HepG2 (cell line): ENCODE measurements around the gene U2AF1L4. TPM values are rescaled to one million over a fixed set of nuclear protein-coding genes. Genes with fewer than 3 reads are reported as not detected.
A peak's percentile ranks its signal among the peaks of the same experiment; 100 is the strongest.

Source experiments
- CHCHD3 ChIP-seq: sonication (generic); formaldehyde crosslinking; IDR thresholded peaks from 2 replicates; pipeline ENCODE4 v1.8.0; 2022; ENCODE audit warnings: mild to moderate bottlenecking, missing genetic modification reagents, moderate library complexity
- CHD2 ChIP-seq: IDR thresholded peaks from 2 replicates; pipeline ENCODE4 v1.6.1; 2011; ENCODE audit warnings: low read depth, low read length, improper control_type of control experiment
- DMAP1 ChIP-seq: IDR thresholded peaks from 2 replicates; pipeline ENCODE4 v1.6.1; 2016
- FOXP1 ChIP-seq, 2 experiments: fragments of 450-650 bp in 1 of 2; IDR thresholded peaks; 2 replicates each; pipeline ENCODE4 v1.6.1; 2017 to 2018; ENCODE audit warnings: antibody characterized with exemption in 1 of 2
- KDM5B ChIP-seq: sonication (generic); formaldehyde crosslinking; IDR thresholded peaks from 2 replicates; pipeline ENCODE4 v1.4.0; 2020; ENCODE audit warnings: missing genetic modification reagents, mild to moderate bottlenecking, borderline replicate concordance
- MIER2 ChIP-seq: IDR thresholded peaks from 2 replicates; pipeline ENCODE4 v1.6.1; 2016; ENCODE audit warnings: missing biosample characterization, missing genetic modification reagents
- MXD3 ChIP-seq: IDR thresholded peaks from 2 replicates; pipeline ENCODE4 v1.6.1; 2016; ENCODE audit warnings: mild to moderate bottlenecking, missing biosample characterization, missing genetic modification reagents
- NFATC3 ChIP-seq: sonication (generic); formaldehyde crosslinking; IDR thresholded peaks from 2 replicates; pipeline ENCODE4 v1.5.1; 2020; ENCODE audit warnings: mild to moderate bottlenecking, missing genetic modification reagents
- NR2C2 ChIP-seq: sonication (generic); formaldehyde crosslinking; IDR thresholded peaks from 2 replicates; pipeline ENCODE4 v1.4.0; 2020; ENCODE audit warnings: missing genetic modification reagents, mild to moderate bottlenecking, moderate library complexity, borderline replicate concordance
- PAF1 ChIP-seq: IDR thresholded peaks from 2 replicates; pipeline ENCODE4 v1.6.1; 2016; ENCODE audit warnings: missing genetic modification reagents, missing compliant biosample characterization
- PCBP2 ChIP-seq: fragments of 200-400 bp; formaldehyde crosslinking; optimal IDR thresholded peaks from 2 replicates; pipeline ENCODE3; 2018; ENCODE audit warnings: low read length, low read depth; ENCODE audit not compliant: poor library complexity, severe bottlenecking
- TAF15 ChIP-seq: fragments of 200-400 bp; formaldehyde crosslinking; IDR thresholded peaks from one replicate; pipeline ENCODE4 v1.6.1; 2018; ENCODE audit warnings: mild to moderate bottlenecking, low read depth, low read length; ENCODE audit not compliant: poor library complexity, severe bottlenecking
- ZFP36 ChIP-seq: fragments of 150-350 bp; IDR thresholded peaks from 2 replicates; pipeline ENCODE4 v1.6.1; 2018; ENCODE audit warnings: borderline replicate concordance, low read length, low read depth; ENCODE audit not compliant: partially characterized antibody
- ZFP90 ChIP-seq: sonication (generic); formaldehyde crosslinking; IDR thresholded peaks from 2 replicates; pipeline ENCODE4 v1.8.0; 2022; ENCODE audit warnings: missing genetic modification reagents, mild to moderate bottlenecking, inconsistent platforms, borderline replicate concordance
- ZKSCAN1 ChIP-seq: fragments of 150-350 bp; IDR thresholded peaks from 2 replicates; pipeline ENCODE4 v1.6.1; 2014; ENCODE audit warnings: low read length
- ZNF282 ChIP-seq: fragments of 450-650 bp; IDR thresholded peaks from 2 replicates; pipeline ENCODE4 v1.6.1; 2018; ENCODE audit not compliant: partially characterized antibody
- ZNF430 ChIP-seq: sonication (generic); formaldehyde crosslinking; IDR thresholded peaks from 2 replicates; pipeline ENCODE4 v1.9.0; 2021; ENCODE audit warnings: mild to moderate bottlenecking, missing genetic modification reagents
- ZNF563 ChIP-seq: sonication (generic); formaldehyde crosslinking; IDR thresholded peaks from 2 replicates; pipeline ENCODE4 v1.8.0; 2022; ENCODE audit warnings: mild to moderate bottlenecking, moderate library complexity, missing genetic modification reagents
- ZNF792 ChIP-seq: IDR thresholded peaks from 2 replicates; pipeline ENCODE4 v1.6.1; 2016
- polyA plus RNA-seq, 8 experiments: library from polyadenylated mRNA; depleted of rRNA in 3 of 8; stranded (reverse) in 7 of 8; unstranded in 1 of 8; fragments of >200 nt; fragmentation: Illumina TruSeq in 4 of 8; extraction: Trizol in 4 of 8; gene quantifications; 2 replicates each; pipeline versions ENCODE4 v1.2.1 to v1.2.3, GENCODE V29; 2011 to 2016; ENCODE audit warnings: low read depth in 4 of 8, missing spikeins in 1 of 8, mixed read lengths in 1 of 8; ENCODE audit not compliant: insufficient read depth in 1 of 8
- total RNA-seq, 5 experiments: library from RNA; depleted of rRNA; stranded (reverse); fragments of >200 nt; fragmentation: Illumina TruSeq; extraction: Trizol; gene quantifications; 2 replicates each; pipeline ENCODE4 v1.2.3, GENCODE V29; 2016; ENCODE audit warnings: low read depth in 1 of 5
- TF ChIP-seq, protein P1 (sequence below): sonication (generic); formaldehyde crosslinking; IDR thresholded peaks from 2 replicates; pipeline ENCODE4 v1.4.0; 2020; ENCODE audit warnings: missing genetic modification reagents
- TF ChIP-seq, protein P2 (sequence below): sonication (generic); formaldehyde crosslinking; IDR thresholded peaks from 2 replicates; pipeline ENCODE4 v1.5.0; 2020; ENCODE audit warnings: mild to moderate bottlenecking, missing genetic modification reagents
- TF ChIP-seq, protein P3 (sequence below): sonication (generic); formaldehyde crosslinking; IDR thresholded peaks from 2 replicates; pipeline ENCODE4 v1.4.0; 2020; ENCODE audit warnings: missing genetic modification reagents

U2AF1L4 gene
- total and polyA plus RNA-seq, 2 of the 13 experiments (the other 11 are each of a cell fraction or from before 2014, with no cell fraction given): 7.9 to 15.4 TPM

- TF ChIP-seq PAF1 (no peak), FOXP1 (IDR thresholded peaks at IDR 0.05) (no peak), FOXP1 (CRISPR knock-in tag; IDR thresholded peaks at IDR 0.05) (no peak), ZKSCAN1 (no peak), CHD2 (peak; percentile 50; the same call in 1 of the 2 replicates), ZNF563 (CRISPR knock-in tag) (no peak), ZNF792 (no peak), ZFP90 (CRISPR knock-in tag) (no peak), NR2C2 (CRISPR knock-in tag) (peak; percentile 84), CHCHD3 (CRISPR knock-in tag) (no peak), ZNF282 (no peak), ZFP36 (no peak), KDM5B (CRISPR knock-in tag) (no peak), PCBP2 (no peak), TAF15 (no peak), DMAP1 (no peak), NFATC3 (CRISPR knock-in tag) (0 out of 2 replicates have a peak, but pooled peaks have one; percentile 59), MIER2 (CRISPR knock-in tag) (no peak), ZNF430 (CRISPR knock-in tag) (no peak), MXD3 (CRISPR knock-in tag) (no peak)
- TF ChIP-seq, protein P1, sequence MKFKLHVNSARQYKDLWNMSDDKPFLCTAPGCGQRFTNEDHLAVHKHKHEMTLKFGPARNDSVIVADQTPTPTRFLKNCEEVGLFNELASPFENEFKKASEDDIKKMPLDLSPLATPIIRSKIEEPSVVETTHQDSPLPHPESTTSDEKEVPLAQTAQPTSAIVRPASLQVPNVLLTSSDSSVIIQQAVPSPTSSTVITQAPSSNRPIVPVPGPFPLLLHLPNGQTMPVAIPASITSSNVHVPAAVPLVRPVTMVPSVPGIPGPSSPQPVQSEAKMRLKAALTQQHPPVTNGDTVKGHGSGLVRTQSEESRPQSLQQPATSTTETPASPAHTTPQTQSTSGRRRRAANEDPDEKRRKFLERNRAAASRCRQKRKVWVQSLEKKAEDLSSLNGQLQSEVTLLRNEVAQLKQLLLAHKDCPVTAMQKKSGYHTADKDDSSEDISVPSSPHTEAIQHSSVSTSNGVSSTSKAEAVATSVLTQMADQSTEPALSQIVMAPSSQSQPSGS (CRISPR knock-in tag): peak; percentile 56; the same call in 1 of the 2 replicates
- TF ChIP-seq, protein P2, sequence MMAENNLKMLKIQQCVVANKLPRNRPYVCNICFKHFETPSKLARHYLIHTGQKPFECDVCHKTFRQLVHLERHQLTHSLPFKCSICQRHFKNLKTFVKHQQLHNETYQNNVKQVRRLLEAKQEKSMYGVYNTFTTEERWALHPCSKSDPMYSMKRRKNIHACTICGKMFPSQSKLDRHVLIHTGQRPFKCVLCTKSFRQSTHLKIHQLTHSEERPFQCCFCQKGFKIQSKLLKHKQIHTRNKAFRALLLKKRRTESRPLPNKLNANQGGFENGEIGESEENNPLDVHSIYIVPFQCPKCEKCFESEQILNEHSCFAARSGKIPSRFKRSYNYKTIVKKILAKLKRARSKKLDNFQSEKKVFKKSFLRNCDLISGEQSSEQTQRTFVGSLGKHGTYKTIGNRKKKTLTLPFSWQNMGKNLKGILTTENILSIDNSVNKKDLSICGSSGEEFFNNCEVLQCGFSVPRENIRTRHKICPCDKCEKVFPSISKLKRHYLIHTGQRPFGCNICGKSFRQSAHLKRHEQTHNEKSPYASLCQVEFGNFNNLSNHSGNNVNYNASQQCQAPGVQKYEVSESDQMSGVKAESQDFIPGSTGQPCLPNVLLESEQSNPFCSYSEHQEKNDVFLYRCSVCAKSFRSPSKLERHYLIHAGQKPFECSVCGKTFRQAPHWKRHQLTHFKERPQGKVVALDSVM (CRISPR knock-in tag): no peak
- TF ChIP-seq, protein P3, sequence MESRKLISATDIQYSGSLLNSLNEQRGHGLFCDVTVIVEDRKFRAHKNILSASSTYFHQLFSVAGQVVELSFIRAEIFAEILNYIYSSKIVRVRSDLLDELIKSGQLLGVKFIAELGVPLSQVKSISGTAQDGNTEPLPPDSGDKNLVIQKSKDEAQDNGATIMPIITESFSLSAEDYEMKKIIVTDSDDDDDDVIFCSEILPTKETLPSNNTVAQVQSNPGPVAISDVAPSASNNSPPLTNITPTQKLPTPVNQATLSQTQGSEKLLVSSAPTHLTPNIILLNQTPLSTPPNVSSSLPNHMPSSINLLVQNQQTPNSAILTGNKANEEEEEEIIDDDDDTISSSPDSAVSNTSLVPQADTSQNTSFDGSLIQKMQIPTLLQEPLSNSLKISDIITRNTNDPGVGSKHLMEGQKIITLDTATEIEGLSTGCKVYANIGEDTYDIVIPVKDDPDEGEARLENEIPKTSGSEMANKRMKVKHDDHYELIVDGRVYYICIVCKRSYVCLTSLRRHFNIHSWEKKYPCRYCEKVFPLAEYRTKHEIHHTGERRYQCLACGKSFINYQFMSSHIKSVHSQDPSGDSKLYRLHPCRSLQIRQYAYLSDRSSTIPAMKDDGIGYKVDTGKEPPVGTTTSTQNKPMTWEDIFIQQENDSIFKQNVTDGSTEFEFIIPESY (CRISPR knock-in tag): no peak
Measured at GRCh38 chr19:35745328-35746086, at the start of gene U2AF1L4, which contains the start of gene PSENEN (continued).
